Measurements from ENCODE around the gene ZNF804A.

Gene ZNF804A

GRCh38 chr2:184596819-184597411 lies 1.4 kb upstream of the ZNF804A start:
- Histone ChIP-seq H3F3A (ENCODE audit: control insufficient read depth, insufficient read depth) (no peaks in the 10 kb centered on the region), H3K27ac (ENCODE audit: low read depth, low read length) (no peak overlapping the region), H3K27me3 (ENCODE audit: control insufficient read depth, low read length) (no peaks in the 10 kb centered on the region), H4K20me1 (ENCODE audit: control insufficient read depth, insufficient read depth, low read depth, low read length) (no peaks in the 10 kb centered on the region), H3K4me3 (ENCODE audit: low read length) (peak overlapping the region; percentile 43), H3K9me2 (replicated peaks; ENCODE audit: control insufficient read depth, low read length) (no peaks in the 10 kb centered on the region), H3K36me3 (ENCODE audit: control insufficient read depth, low read length) (0 out of 2 replicates have a peak, but pooled peaks cover 3% of the 10 kb centered on the region), H3K9me3 (ENCODE audit: control insufficient read depth, insufficient read depth, low read length) (peaks cover 13% of the 10 kb centered on the region; the same call in 1 of the 2 replicates), H3K4me1 (ENCODE audit: control insufficient read depth, low read length) (peaks cover 8% of the 10 kb centered on the region), H3K79me2 (ENCODE audit: control insufficient read depth, low read length) (no peaks in the 10 kb centered on the region), H3K4me2 (ENCODE audit: low read length) (peak overlapping the region; percentile 33)
- TF ChIP-seq EZH2phosphoT487 (IDR thresholded peaks at IDR 0.05; ENCODE audit: borderline replicate concordance, low read length) (no peak), CTCF (IDR thresholded peaks at IDR 0.05; ENCODE audit: low read depth, low read length, poor library complexity, severe bottlenecking) (no peak)

GRCh38 chr2:184597571-184597991 lies 748 bp upstream of the ZNF804A start:
- no peaks in the 10 kb centered on the region for H3K79me2 ChIP-seq (ENCODE audit: control insufficient read depth, low read length)
- peaks cover 8% of the 10 kb centered on the region for H3K4me1 ChIP-seq (ENCODE audit: control insufficient read depth, low read length)
- no peak overlapping the region for H3K27ac ChIP-seq (ENCODE audit: low read depth, low read length)
- TF ChIP-seq CTCF (IDR thresholded peaks at IDR 0.05; ENCODE audit: low read depth, low read length, poor library complexity, severe bottlenecking) (no peak), EZH2phosphoT487 (IDR thresholded peaks at IDR 0.05; ENCODE audit: borderline replicate concordance, low read length) (no peak)
- H4K20me1 ChIP-seq (ENCODE audit: control insufficient read depth, insufficient read depth, low read depth, low read length) = no peaks in the 10 kb centered on the region
- no peak overlapping the region for H3K4me3 ChIP-seq (ENCODE audit: low read length)
- H3F3A ChIP-seq (ENCODE audit: control insufficient read depth, insufficient read depth) = no peaks in the 10 kb centered on the region
- H3K9me2 ChIP-seq (replicated peaks; ENCODE audit: control insufficient read depth, low read length) = no peaks in the 10 kb centered on the region
- H3K27me3 ChIP-seq (ENCODE audit: control insufficient read depth, low read length) = no peaks in the 10 kb centered on the region
- 0 out of 2 replicates have a peak, but pooled peaks cover 3% of the 10 kb centered on the region for H3K36me3 ChIP-seq (ENCODE audit: control insufficient read depth, low read length)
- H3K9me3 ChIP-seq (ENCODE audit: control insufficient read depth, insufficient read depth, low read length) = peaks cover 13% of the 10 kb centered on the region; the same call in 1 of the 2 replicates
- H3K4me2 ChIP-seq (ENCODE audit: low read length) = no peak overlapping the region

- no peak overlapping the region for H3K27ac ChIP-seq (ENCODE audit: low read depth, low read length)
- H3K9me2 ChIP-seq (replicated peaks; ENCODE audit: control insufficient read depth, low read length) = no peaks in the 10 kb centered on the region
- TF ChIP-seq CTCF (IDR thresholded peaks at IDR 0.05; ENCODE audit: low read depth, low read length, poor library complexity, severe bottlenecking) (no peak), EZH2phosphoT487 (IDR thresholded peaks at IDR 0.05; ENCODE audit: borderline replicate concordance, low read length) (no peak)
- H3K4me2 ChIP-seq (ENCODE audit: low read length) = no peak overlapping the region
- H3K4me3 ChIP-seq (ENCODE audit: low read length) = no peak overlapping the region
- no peaks in the 10 kb centered on the region for H4K20me1 ChIP-seq (ENCODE audit: control insufficient read depth, insufficient read depth, low read depth, low read length)
- no peaks in the 10 kb centered on the region for H3F3A ChIP-seq (ENCODE audit: control insufficient read depth, insufficient read depth)
- H3K9me3 ChIP-seq (ENCODE audit: control insufficient read depth, insufficient read depth, low read length) = peaks cover 13% of the 10 kb centered on the region; the same call in 1 of the 2 replicates
- H3K36me3 ChIP-seq (ENCODE audit: control insufficient read depth, low read length) = 0 out of 2 replicates have a peak, but pooled peaks cover 3% of the 10 kb centered on the region
- no peaks in the 10 kb centered on the region for H3K27me3 ChIP-seq (ENCODE audit: control insufficient read depth, low read length)
- H3K79me2 ChIP-seq (ENCODE audit: control insufficient read depth, low read length) = no peaks in the 10 kb centered on the region
- H3K4me1 ChIP-seq (ENCODE audit: control insufficient read depth, low read length) = peaks cover 8% of the 10 kb centered on the region
Measured at GRCh38 chr2:184598002-184598315, 370 bp upstream of the ZNF804A start.
